Measurements from ENCODE around the gene GALNT17.

DNA sequence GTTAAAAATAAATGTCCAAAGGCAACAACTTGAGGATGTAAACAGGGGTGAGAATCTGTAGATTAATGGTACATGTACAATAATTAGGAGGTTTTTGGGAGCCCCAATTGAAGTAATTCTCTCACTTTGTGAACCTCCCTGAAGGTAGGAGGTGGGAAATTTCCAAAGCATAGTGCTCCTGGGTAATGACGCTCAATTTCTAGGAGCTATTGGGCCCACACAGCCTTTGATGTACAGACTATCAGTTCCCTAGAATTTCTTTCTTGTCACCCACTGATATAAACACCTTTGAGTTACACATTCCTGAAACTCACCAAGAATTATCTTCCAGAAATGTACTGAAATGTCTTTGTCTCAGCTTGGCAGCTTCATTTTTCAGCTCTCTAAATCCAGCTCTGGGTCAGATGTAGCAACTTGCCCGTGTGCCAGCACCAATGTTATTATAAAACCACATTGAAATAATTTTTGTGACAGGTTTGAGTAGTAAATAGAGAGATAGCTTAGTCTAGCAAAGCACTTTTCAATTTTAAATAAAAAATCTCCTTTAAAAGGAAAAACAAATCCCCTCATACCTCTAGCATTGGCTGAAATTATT is 36.6 kb upstream of the GALNT17 start:
- TF ChIP-seq, protein P1, sequence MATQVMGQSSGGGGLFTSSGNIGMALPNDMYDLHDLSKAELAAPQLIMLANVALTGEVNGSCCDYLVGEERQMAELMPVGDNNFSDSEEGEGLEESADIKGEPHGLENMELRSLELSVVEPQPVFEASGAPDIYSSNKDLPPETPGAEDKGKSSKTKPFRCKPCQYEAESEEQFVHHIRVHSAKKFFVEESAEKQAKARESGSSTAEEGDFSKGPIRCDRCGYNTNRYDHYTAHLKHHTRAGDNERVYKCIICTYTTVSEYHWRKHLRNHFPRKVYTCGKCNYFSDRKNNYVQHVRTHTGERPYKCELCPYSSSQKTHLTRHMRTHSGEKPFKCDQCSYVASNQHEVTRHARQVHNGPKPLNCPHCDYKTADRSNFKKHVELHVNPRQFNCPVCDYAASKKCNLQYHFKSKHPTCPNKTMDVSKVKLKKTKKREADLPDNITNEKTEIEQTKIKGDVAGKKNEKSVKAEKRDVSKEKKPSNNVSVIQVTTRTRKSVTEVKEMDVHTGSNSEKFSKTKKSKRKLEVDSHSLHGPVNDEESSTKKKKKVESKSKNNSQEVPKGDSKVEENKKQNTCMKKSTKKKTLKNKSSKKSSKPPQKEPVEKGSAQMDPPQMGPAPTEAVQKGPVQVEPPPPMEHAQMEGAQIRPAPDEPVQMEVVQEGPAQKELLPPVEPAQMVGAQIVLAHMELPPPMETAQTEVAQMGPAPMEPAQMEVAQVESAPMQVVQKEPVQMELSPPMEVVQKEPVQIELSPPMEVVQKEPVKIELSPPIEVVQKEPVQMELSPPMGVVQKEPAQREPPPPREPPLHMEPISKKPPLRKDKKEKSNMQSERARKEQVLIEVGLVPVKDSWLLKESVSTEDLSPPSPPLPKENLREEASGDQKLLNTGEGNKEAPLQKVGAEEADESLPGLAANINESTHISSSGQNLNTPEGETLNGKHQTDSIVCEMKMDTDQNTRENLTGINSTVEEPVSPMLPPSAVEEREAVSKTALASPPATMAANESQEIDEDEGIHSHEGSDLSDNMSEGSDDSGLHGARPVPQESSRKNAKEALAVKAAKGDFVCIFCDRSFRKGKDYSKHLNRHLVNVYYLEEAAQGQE (IDR thresholded peaks at IDR 0.05; ENCODE audit: unreplicated experiment) = no peak
- TF ChIP-seq CTCF (conservative IDR thresholded peaks at IDR 0.05; ENCODE audit: low read depth in 2 of 2) (no peak), POLR2AphosphoS5 (IDR thresholded peaks at IDR 0.05; ENCODE audit: low read depth) (no peak), CREB1 (CRISPR knock-in tag; IDR thresholded peaks at IDR 0.05; ENCODE audit: low read depth) (no peak), JUNB (IDR thresholded peaks at IDR 0.05; ENCODE audit: unreplicated experiment) (no peak), EZH2 (IDR thresholded peaks at IDR 0.05; ENCODE audit: low read depth, unreplicated experiment) (no peak), EZH2phosphoT487 (IDR thresholded peaks at IDR 0.05; ENCODE audit: unreplicated experiment) (no peak), ZNF331 (CRISPR knock-in tag; IDR thresholded peaks at IDR 0.05; ENCODE audit: low read depth) (no peak), NANOG (IDR thresholded peaks at IDR 0.05; ENCODE audit: borderline replicate concordance) (no peak), ZNF114 (CRISPR knock-in tag; IDR thresholded peaks at IDR 0.05) (no peak), STAT1 (IDR thresholded peaks at IDR 0.05; ENCODE audit: unreplicated experiment) (no peak)
- TF ChIP-seq, protein P2, sequence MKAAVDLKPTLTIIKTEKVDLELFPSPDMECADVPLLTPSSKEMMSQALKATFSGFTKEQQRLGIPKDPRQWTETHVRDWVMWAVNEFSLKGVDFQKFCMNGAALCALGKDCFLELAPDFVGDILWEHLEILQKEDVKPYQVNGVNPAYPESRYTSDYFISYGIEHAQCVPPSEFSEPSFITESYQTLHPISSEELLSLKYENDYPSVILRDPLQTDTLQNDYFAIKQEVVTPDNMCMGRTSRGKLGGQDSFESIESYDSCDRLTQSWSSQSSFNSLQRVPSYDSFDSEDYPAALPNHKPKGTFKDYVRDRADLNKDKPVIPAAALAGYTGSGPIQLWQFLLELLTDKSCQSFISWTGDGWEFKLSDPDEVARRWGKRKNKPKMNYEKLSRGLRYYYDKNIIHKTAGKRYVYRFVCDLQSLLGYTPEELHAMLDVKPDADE (IDR thresholded peaks at IDR 0.05) = no peak
- TF ChIP-seq, protein P3, sequence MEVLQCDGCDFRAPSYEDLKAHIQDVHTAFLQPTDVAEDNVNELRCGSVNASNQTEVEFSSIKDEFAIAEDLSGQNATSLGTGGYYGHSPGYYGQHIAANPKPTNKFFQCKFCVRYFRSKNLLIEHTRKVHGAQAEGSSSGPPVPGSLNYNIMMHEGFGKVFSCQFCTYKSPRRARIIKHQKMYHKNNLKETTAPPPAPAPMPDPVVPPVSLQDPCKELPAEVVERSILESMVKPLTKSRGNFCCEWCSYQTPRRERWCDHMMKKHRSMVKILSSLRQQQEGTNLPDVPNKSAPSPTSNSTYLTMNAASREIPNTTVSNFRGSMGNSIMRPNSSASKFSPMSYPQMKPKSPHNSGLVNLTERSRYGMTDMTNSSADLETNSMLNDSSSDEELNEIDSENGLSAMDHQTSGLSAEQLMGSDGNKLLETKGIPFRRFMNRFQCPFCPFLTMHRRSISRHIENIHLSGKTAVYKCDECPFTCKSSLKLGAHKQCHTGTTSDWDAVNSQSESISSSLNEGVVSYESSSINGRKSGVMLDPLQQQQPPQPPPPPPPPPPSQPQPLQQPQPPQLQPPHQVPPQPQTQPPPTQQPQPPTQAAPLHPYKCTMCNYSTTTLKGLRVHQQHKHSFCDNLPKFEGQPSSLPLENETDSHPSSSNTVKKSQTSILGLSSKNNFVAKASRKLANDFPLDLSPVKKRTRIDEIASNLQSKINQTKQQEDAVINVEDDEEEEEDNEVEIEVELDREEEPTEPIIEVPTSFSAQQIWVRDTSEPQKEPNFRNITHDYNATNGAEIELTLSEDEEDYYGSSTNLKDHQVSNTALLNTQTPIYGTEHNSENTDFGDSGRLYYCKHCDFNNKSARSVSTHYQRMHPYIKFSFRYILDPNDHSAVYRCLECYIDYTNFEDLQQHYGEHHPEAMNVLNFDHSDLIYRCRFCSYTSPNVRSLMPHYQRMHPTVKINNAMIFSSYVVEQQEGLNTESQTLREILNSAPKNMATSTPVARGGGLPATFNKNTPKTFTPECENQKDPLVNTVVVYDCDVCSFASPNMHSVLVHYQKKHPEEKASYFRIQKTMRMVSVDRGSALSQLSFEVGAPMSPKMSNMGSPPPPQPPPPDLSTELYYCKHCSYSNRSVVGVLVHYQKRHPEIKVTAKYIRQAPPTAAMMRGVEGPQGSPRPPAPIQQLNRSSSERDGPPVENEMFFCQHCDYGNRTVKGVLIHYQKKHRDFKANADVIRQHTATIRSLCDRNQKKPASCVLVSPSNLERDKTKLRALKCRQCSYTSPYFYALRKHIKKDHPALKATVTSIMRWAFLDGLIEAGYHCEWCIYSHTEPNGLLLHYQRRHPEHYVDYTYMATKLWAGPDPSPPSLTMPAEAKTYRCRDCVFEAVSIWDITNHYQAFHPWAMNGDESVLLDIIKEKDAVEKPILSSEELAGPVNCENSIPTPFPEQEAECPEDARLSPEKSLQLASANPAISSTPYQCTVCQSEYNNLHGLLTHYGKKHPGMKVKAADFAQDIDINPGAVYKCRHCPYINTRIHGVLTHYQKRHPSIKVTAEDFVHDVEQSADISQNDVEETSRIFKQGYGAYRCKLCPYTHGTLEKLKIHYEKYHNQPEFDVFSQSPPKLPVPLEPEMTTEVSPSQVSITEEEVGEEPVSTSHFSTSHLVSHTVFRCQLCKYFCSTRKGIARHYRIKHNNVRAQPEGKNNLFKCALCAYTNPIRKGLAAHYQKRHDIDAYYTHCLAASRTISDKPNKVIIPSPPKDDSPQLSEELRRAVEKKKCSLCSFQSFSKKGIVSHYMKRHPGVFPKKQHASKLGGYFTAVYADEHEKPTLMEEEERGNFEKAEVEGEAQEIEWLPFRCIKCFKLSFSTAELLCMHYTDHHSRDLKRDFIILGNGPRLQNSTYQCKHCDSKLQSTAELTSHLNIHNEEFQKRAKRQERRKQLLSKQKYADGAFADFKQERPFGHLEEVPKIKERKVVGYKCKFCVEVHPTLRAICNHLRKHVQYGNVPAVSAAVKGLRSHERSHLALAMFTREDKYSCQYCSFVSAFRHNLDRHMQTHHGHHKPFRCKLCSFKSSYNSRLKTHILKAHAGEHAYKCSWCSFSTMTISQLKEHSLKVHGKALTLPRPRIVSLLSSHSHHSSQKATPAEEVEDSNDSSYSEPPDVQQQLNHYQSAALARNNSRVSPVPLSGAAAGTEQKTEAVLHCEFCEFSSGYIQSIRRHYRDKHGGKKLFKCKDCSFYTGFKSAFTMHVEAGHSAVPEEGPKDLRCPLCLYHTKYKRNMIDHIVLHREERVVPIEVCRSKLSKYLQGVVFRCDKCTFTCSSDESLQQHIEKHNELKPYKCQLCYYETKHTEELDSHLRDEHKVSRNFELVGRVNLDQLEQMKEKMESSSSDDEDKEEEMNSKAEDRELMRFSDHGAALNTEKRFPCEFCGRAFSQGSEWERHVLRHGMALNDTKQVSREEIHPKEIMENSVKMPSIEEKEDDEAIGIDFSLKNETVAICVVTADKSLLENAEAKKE (CRISPR knock-in tag; IDR thresholded peaks at IDR 0.05) = no peak

All from GM23338 (cell line).